ENCODE data around the gene TNFRSF8.
A peak's percentile ranks its signal among the peaks of the same experiment; 100 is the strongest.

Gene TNFRSF8

GRCh38 chr1:12178511-12178910 is 115.4 kb downstream of the TNFRSF8 start:
- H3K9me3 ChIP-seq, result no peaks in the 10 kb centered on the region
- no peaks in the 10 kb centered on the region for H3K27me3 ChIP-seq
- H3K4me3 ChIP-seq (ENCODE audit: low read depth in 1 of 2, low read length in 1 of 2), result peak overlapping the region; percentile 54 to 66
- no peak for TF ChIP-seq CTCF (IDR thresholded peaks at IDR 0.05)
- H3K27ac ChIP-seq, result peak overlapping the region; percentile 97
- peaks cover 100% of the 10 kb centered on the region in 2 experiments for H3K4me1 ChIP-seq (ENCODE audit: control insufficient read depth in 1 of 2, insufficient read depth in 1 of 2, low read depth in 1 of 2, low read length in 1 of 2)
- H3K36me3 ChIP-seq, result peaks cover 53% of the 10 kb centered on the region

- peak overlapping the region; percentile 54 to 66 for H3K4me3 ChIP-seq (ENCODE audit: low read depth in 1 of 2, low read length in 1 of 2)
- H3K9me3 ChIP-seq, result no peaks in the 10 kb centered on the region
- peak overlapping the region; percentile 97 for H3K27ac ChIP-seq
- no peak for TF ChIP-seq CTCF (IDR thresholded peaks at IDR 0.05)
- H3K4me1 ChIP-seq (ENCODE audit: control insufficient read depth in 1 of 2, insufficient read depth in 1 of 2, low read depth in 1 of 2, low read length in 1 of 2), result peaks cover 100% of the 10 kb centered on the region in 2 experiments
- no peaks in the 10 kb centered on the region for H3K27me3 ChIP-seq
- peaks cover 53% of the 10 kb centered on the region for H3K36me3 ChIP-seq
Observed at GRCh38 chr1:12179111-12179519, 116.0 kb downstream of the TNFRSF8 start.

GRCh38 chr1:12179676-12180075 is 116.6 kb downstream of the TNFRSF8 start:
- Histone ChIP-seq H3K27ac (peak overlapping the region; percentile 97), H3K4me3 (ENCODE audit: low read depth in 1 of 2, low read length in 1 of 2) (peak overlapping the region; percentile 54 to 66)
- TF ChIP-seq CTCF (IDR thresholded peaks at IDR 0.05), result no peak

GRCh38 chr1:12180315-12180714 is 117.2 kb downstream of the TNFRSF8 start:
- Histone ChIP-seq H3K36me3 (peaks cover 47% of the 10 kb centered on the region), H3K27me3 (no peaks in the 10 kb centered on the region), H3K9me3 (no peaks in the 10 kb centered on the region), H3K4me1 (ENCODE audit: control insufficient read depth in 1 of 2, insufficient read depth in 1 of 2, low read depth in 1 of 2, low read length in 1 of 2) (peaks cover 100% of the 10 kb centered on the region in 2 experiments), H3K4me3 (ENCODE audit: low read depth in 1 of 2, low read length in 1 of 2) (peak overlapping the region; percentile 54 to 66), H3K27ac (peak overlapping the region; percentile 97)
- peak; percentile 42 for TF ChIP-seq CTCF (IDR thresholded peaks at IDR 0.05)

More at GRCh38 chr1:12179676-12180075, 116.6 kb downstream of the TNFRSF8 start:
- Histone ChIP-seq H3K36me3 (peaks cover 50% of the 10 kb centered on the region), H3K9me3 (no peaks in the 10 kb centered on the region), H3K4me1 (ENCODE audit: control insufficient read depth in 1 of 2, insufficient read depth in 1 of 2, low read depth in 1 of 2, low read length in 1 of 2) (peaks cover 100% of the 10 kb centered on the region in 2 experiments), H3K27me3 (no peaks in the 10 kb centered on the region)

- no peaks in the 10 kb centered on the region for H3K9me3 ChIP-seq
- peaks cover 47% of the 10 kb centered on the region for H3K36me3 ChIP-seq
- TF ChIP-seq CTCF (IDR thresholded peaks at IDR 0.05), result no peak
- peak overlapping the region; percentile 54 to 66 for H3K4me3 ChIP-seq (ENCODE audit: low read depth in 1 of 2, low read length in 1 of 2)
- no peaks in the 10 kb centered on the region for H3K27me3 ChIP-seq
- peak overlapping the region; percentile 97 for H3K27ac ChIP-seq
- peaks cover 100% of the 10 kb centered on the region in 2 experiments for H3K4me1 ChIP-seq (ENCODE audit: control insufficient read depth in 1 of 2, insufficient read depth in 1 of 2, low read depth in 1 of 2, low read length in 1 of 2)
Observed at GRCh38 chr1:12180903-12181302, 117.8 kb downstream of the TNFRSF8 start.
